Measurements from ENCODE around the gene FYN.

FYN gene

GRCh38 chr6:111792914-111793700, 80.1 kb downstream of the FYN start (continued):
- TF ChIP-seq KLF1 (tag by site-specific recombination; IDR thresholded peaks at IDR 0.05) (no peak), ZNF175 (tag by site-specific recombination; IDR thresholded peaks at IDR 0.05) (no peak), ZNF292 (tag by site-specific recombination; IDR thresholded peaks at IDR 0.05; ENCODE audit: borderline replicate concordance, low read depth) (no peak), ATF2 (tag by site-specific recombination; IDR thresholded peaks at IDR 0.05; ENCODE audit: low read depth) (no peak), ZNF768 (tag by site-specific recombination; IDR thresholded peaks at IDR 0.05) (no peak), ZNF707 (tag by site-specific recombination; IDR thresholded peaks at IDR 0.05) (no peak), HOXA7 (CRISPR knock-in tag; IDR thresholded peaks at IDR 0.05; ENCODE audit: borderline replicate concordance) (no peak), PRDM2 (tag by site-specific recombination; IDR thresholded peaks at IDR 0.05; ENCODE audit: borderline replicate concordance) (no peak), GLI2 (tag by site-specific recombination; IDR thresholded peaks at IDR 0.05; ENCODE audit: borderline replicate concordance, low read depth) (no peak), ZNF626 (tag by site-specific recombination; IDR thresholded peaks at IDR 0.05) (no peak)

- Histone ChIP-seq H3K36me3 (ENCODE audit: control insufficient read depth in 2 of 2, insufficient read depth in 1 of 2, low read length in 2 of 2) (no peaks in the 10 kb centered on the region), H3K27ac (ENCODE audit: extremely low read depth, low read depth, low read length) (no peak overlapping the region), H3K4me3 (ENCODE audit: low read depth, low read length) (no peak overlapping the region), H3K4me1 (ENCODE audit: control insufficient read depth, insufficient read depth, low read length) (peaks cover 11% of the 10 kb centered on the region), H3K9me3 (ENCODE audit: control insufficient read depth, insufficient read depth, low read depth, low read length) (no peaks in the 10 kb centered on the region)
- TF ChIP-seq KLF7 (tag by site-specific recombination; IDR thresholded peaks at IDR 0.05; ENCODE audit: borderline replicate concordance), result no peak
- peak; percentile 81 for TF ChIP-seq PRDM4 (tag by site-specific recombination; IDR thresholded peaks at IDR 0.05)
- CTCF ChIA-PET, result interaction anchor here (1.3 kb wide), 1 partner anchor 11 kb away, joined by 3 read pairs; no protein-coding TSS in a partner anchor
- POLR2A ChIA-PET, result no interaction called here
Measured at GRCh38 chr6:111792241-111792640, 81.0 kb downstream of the FYN start.

GRCh38 chr6:111791415-111791814, 81.8 kb downstream of the FYN start:
- ChIA-PET CTCF (interaction anchor here (1.3 to 1.4 kb wide), 2 partner anchors 9 to 10 kb away, joined by 3 to 5 read pairs; no protein-coding TSS in a partner anchor), POLR2A (no interaction called here)
- no peaks in the 10 kb centered on the region for H3K9me3 ChIP-seq (ENCODE audit: control insufficient read depth, insufficient read depth, low read depth, low read length)
- H3K27ac ChIP-seq (ENCODE audit: extremely low read depth, low read depth, low read length), result no peak overlapping the region
- H3K36me3 ChIP-seq (ENCODE audit: control insufficient read depth in 2 of 2, insufficient read depth in 1 of 2, low read length in 2 of 2), result no peaks in the 10 kb centered on the region
- peaks cover 11% of the 10 kb centered on the region for H3K4me1 ChIP-seq (ENCODE audit: control insufficient read depth, insufficient read depth, low read length)
- H3K4me3 ChIP-seq (ENCODE audit: low read depth, low read length), result no peak overlapping the region
- TF ChIP-seq ZNF23 (tag by site-specific recombination; IDR thresholded peaks at IDR 0.05; ENCODE audit: borderline replicate concordance) (no peak), HOXA7 (CRISPR knock-in tag; IDR thresholded peaks at IDR 0.05; ENCODE audit: borderline replicate concordance) (no peak), ZNF423 (tag by site-specific recombination; IDR thresholded peaks at IDR 0.05) (no peak), ZNF510 (tag by site-specific recombination; IDR thresholded peaks at IDR 0.05; ENCODE audit: insufficient replicate concordance) (no peak), ZNF549 (tag by site-specific recombination; IDR thresholded peaks at IDR 0.05) (no peak), ZNF221 (tag by site-specific recombination; IDR thresholded peaks at IDR 0.05; ENCODE audit: borderline replicate concordance) (no peak)

Measured in HEK293 (cell line).